ENCODE measurements around the gene EIF2S3B. TPM values are rescaled to one million over a fixed set of nuclear protein-coding genes. Genes with fewer than 3 reads are reported as not detected.

Gene EIF2S3B
- total and polyA plus RNA-seq, 2 of the 4 experiments (the other 2 are of a cell fraction) = 0.39 to 6.8 TPM

DNA sequence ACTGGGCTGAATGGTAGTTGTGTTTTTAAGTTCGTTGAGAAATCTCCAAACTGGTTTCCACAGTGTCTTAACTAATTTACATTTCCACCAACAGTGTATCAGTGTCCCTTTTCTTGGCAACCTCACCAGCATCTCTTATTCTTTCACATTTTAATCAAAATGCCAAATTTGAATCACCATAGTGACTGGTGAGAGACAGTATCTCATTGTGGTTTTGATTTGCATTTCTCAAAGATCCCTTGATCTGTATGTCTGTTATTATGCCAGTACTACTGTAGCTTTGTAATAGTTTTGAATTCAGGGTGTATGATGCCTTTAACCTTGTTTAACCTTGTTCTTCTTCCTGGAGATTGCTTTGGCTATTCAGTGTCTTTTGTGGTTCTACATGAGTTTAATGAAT lies 2.2 kb upstream of the EIF2S3B start:
- TF ChIP-seq BHLHE40 (IDR thresholded peaks at IDR 0.05; ENCODE audit: low read depth, low read length) (no peak), POLR2A (IDR thresholded peaks at IDR 0.05; ENCODE audit: low read depth, low read length) (no peak)
- no peak overlapping the region for H3K9ac ChIP-seq (ENCODE audit: low read depth, low read length)
- H2AK9ac ChIP-seq (replicated peaks; ENCODE audit: low read depth, low read length, poor library complexity) = no peak overlapping the region
- dilution Hi-C loops (cut with HindIII; ENCODE audit: low sequenced_read_pairs, unreplicated experiment) (no loop called here), in situ Hi-C loops (cut with MboI; ENCODE audit: low sequenced_read_pairs) (no loop called here), intact Hi-C loops (cut with micrococcal nuclease) (no loop called here)
- no peak overlapping the region for H3K4me2 ChIP-seq (ENCODE audit: low read depth, low read length)
- H2BK15ac ChIP-seq (ENCODE audit: low read depth, low read length) = no peak overlapping the region
- no peaks in the 10 kb centered on the region for H3K79me1 ChIP-seq (ENCODE audit: low read depth in 1 of 2, low read length in 2 of 2)
- H4K20me1 ChIP-seq (ENCODE audit: insufficient read depth, low read length) = no peaks in the 10 kb centered on the region
- no peaks in the 10 kb centered on the region for H3K36me3 ChIP-seq (ENCODE audit: control insufficient read depth, insufficient read depth, low read length)
- DNase-seq (no peak), ATAC-seq (ENCODE audit: low read depth) (no peak)
- no peaks in the 10 kb centered on the region for H3K9me3 ChIP-seq (ENCODE audit: control insufficient read depth, insufficient read depth, low read length)
- no peak overlapping the region for H4K91ac ChIP-seq (ENCODE audit: insufficient read depth, low read depth, low read length)
- BruUV-seq (replicated peaks) = no TSS peak
- H4K8ac ChIP-seq (ENCODE audit: low read depth in 2 of 2, low read length in 2 of 2) = no peak overlapping the region
- no peak overlapping the region for H3K56ac ChIP-seq (ENCODE audit: extremely low read depth, insufficient read depth, low read length)
- H2BK5ac ChIP-seq (ENCODE audit: low read depth, low read length, poor library complexity, severe bottlenecking) = no peak overlapping the region
- H3K23ac ChIP-seq (ENCODE audit: low read depth, low read length) = no peak overlapping the region
- H3K27me3 ChIP-seq (ENCODE audit: control insufficient read depth, insufficient read depth, low read length) = peaks cover 1% of the 10 kb centered on the region; the same call in 1 of the 2 replicates
- CTCF ChIA-PET = no interaction called here
- H3K9me1 ChIP-seq (ENCODE audit: insufficient read depth, low read length) = no peaks in the 10 kb centered on the region
- no peak overlapping the region for H3K18ac ChIP-seq (ENCODE audit: low read depth, low read length)
- no peak overlapping the region for H2BK20ac ChIP-seq (ENCODE audit: low read depth, low read length)
- no peak overlapping the region for H4K5ac ChIP-seq (ENCODE audit: low read depth, low read length)
- no peak overlapping the region for H2AK5ac ChIP-seq (ENCODE audit: low read depth, low read length)
- POLR2A ChIA-PET (ENCODE audit: unreplicated experiment) = no interaction called here
- no peaks in the 10 kb centered on the region for H3K4me1 ChIP-seq (ENCODE audit: control insufficient read depth, insufficient read depth, low read length)
- no peak overlapping the region for H2BK120ac ChIP-seq (ENCODE audit: low read depth, low read length)
- no peak overlapping the region for H2AFZ ChIP-seq (replicated peaks; ENCODE audit: low read length, poor library complexity)
- no CpG with 5 or more reads among the region's 1 CpG for WGBS, 2 experiments (ENCODE audit: extremely low coverage in 2 of 2, insufficient read length in 1 of 2)
- no peak overlapping the region for H3K27ac ChIP-seq (ENCODE audit: insufficient read depth, low read length)
- H3K4ac ChIP-seq (ENCODE audit: low read depth, low read length) = no peak overlapping the region
- H3K4me3 ChIP-seq (ENCODE audit: insufficient read depth, low read depth, low read length) = no peak overlapping the region
- no peak overlapping the region for H3K14ac ChIP-seq (replicated peaks; ENCODE audit: low read depth, low read length)
